ENCODE data around the gene CXXC1. TPM values are rescaled to one million over a fixed set of nuclear protein-coding genes. Genes with fewer than 3 reads are reported as not detected.
A peak's percentile ranks its signal among the peaks of the same experiment; 100 is the strongest.
"Not testable (repeated sequence)": the region's sequence is repeated elsewhere in the genome, so short reads cannot be mapped to it uniquely, and the experiment has no call there.

CXXC1 gene
- total RNA-seq, 1 donor = 46.9 TPM

DNA sequence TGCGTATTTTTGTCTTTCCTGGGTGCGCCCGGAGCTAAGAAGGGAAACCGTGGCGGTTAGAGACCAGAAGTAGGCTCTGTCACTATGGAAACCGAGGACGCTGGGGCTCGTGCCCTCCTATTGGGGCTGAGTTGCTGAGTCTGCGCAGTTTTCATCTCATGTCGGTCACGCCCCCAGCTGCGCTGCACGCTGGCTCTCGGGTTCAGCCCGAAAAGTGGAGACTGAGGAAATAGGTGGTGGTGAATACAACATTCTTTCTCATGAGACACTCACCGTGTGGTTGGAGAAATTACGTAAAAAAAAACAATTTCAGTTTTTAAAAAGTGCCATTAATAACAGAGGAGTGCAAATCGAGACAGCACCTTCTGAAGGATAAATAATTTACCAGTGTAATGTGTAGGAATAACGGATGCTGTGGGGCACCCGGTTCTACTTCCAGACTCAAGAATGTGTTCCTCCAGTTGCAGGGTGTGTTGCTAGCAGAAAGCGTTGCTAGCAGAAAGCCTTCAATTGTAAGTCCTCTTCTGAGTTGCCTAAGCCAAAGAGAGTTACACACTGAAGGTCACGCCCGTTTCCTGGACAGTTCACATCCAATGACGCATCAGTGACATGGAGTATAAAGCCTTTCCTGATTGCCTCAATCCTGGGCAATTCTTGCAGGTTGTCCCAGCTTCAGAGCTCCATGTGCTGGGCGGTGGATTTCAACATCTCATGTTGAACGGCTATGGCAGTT is 20.4 kb upstream of the CXXC1 start:
- Histone ChIP-seq H3K9me3 (ENCODE audit: low read depth, low read length) (peaks cover 5% of the 10 kb centered on the region), H3K4me1 (ENCODE audit: insufficient read depth, low read length) (peaks cover 35% of the 10 kb centered on the region), H3K4me3 (ENCODE audit: low read length) (peak overlapping the region; percentile 33), H3K27me3 (ENCODE audit: insufficient read depth, low read length) (peaks cover 9% of the 10 kb centered on the region)

DNA sequence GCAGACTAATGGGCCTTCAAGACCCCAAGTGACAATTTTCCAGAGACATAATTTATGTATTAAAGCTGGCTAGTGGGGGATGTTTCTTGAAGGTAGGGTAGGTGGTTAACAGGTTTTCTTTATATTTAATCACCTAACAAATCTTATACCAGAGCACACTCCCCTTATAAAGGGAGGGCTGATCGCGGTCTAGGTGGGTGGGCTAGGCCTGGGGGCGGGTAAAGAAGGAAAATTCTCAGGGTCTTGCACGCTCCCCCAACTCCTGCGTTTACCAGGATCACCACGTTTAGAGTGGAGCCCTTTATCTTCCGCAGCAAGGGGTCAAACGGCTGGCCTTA is 19.9 kb upstream of the CXXC1 start:
- H3K4me1 ChIP-seq (ENCODE audit: insufficient read depth, low read length) = peaks cover 33% of the 10 kb centered on the region
- peak overlapping the region; percentile 33 for H3K4me3 ChIP-seq (ENCODE audit: low read length)
- peaks cover 5% of the 10 kb centered on the region for H3K9me3 ChIP-seq (ENCODE audit: low read depth, low read length)
- peaks cover 9% of the 10 kb centered on the region for H3K27me3 ChIP-seq (ENCODE audit: insufficient read depth, low read length)

DNA sequence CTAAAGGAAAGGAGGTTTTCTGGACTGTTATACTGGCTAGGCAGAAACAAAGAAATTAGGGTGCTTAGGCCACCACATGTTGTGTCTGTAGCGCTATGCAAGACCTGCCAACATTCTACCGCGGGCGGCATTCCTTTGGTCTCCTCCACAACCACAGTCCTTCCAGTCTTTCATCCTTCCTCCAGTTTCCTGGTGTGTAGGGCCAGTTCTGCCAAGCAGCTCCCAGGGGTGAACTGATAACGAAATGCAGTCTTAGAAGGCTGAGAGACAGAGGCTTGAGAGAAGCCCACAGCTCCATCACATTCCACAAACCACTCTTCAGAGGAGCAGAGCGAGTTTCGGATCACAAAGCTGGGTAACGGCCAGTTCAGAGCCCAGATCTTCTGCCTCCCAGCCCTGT is 19.5 kb upstream of the CXXC1 start:
- Histone ChIP-seq H3K27me3 (ENCODE audit: insufficient read depth, low read length) (peaks cover 9% of the 10 kb centered on the region), H3K4me3 (ENCODE audit: low read length) (no peak overlapping the region), H3K9me3 (ENCODE audit: low read depth, low read length) (peaks cover 5% of the 10 kb centered on the region), H3K4me1 (ENCODE audit: insufficient read depth, low read length) (peaks cover 29% of the 10 kb centered on the region)

DNA sequence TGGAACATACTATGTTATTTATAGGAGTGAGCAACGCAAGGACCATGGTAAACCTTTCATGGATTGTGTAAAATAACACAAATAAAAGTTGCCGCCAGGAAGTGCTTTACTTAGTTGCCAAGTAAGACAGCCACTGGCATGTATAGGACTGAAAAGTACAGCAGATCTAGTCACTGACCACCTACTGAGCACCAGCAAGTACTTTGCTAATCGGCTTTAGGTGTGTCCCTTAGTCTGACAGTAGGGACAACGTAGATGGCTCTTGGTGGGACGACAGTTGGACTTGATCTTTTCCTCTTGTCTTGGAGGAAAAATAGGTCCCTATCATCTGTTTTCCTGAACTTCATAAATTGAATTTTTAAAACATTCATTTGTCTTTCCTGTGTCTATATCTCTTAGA is 13.6 kb upstream of the CXXC1 start:
- Histone ChIP-seq H3K9me3 (ENCODE audit: low read depth, low read length) (peaks cover 5% of the 10 kb centered on the region), H3K4me3 (ENCODE audit: low read length) (no peak overlapping the region), H3K4me1 (ENCODE audit: insufficient read depth, low read length) (peaks cover 14% of the 10 kb centered on the region), H3K27me3 (ENCODE audit: insufficient read depth, low read length) (peaks cover 32% of the 10 kb centered on the region)

DNA sequence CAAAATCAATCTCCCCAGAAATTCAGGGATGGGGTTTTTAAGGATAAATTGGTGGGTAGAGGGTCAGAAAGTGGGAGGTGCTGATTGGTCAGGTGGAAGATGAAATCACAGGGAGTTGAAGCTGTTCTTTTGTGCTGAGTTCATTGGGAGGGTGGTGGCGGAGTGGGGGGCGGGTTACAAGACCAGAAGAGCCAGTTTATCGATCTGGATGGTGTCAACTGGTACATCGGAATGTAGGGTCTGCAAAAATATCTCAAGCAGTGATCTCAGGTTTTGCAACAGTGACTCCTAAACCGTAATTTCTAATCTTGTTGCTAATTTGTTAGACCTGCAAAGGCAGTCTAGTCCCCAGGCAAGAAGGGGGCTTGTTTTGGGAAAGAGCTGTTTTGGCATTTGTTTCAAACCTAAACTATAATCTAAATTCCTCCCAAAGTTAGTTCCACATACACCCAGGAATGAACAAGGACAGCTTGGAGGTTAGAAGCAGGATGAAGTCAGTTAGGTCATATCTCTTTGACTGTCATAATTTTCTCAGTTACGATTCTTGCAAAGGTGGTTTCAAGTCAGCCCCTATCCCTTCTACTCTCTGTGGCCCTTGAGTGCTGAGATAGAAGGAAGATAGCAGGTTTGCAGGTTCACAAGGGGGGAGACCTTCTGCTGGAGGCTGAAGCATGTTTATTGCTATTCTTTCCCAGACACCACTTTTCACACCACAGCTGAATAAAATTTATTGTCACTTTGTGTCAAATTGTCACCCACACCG is 12.3 kb upstream of the CXXC1 start:
- H3K4me3 ChIP-seq (ENCODE audit: low read length) = no peak overlapping the region
- no peaks in the 10 kb centered on the region for H3K9me3 ChIP-seq (ENCODE audit: low read depth, low read length)
- H3K27me3 ChIP-seq (ENCODE audit: insufficient read depth, low read length) = peaks cover 27% of the 10 kb centered on the region
- H3K4me1 ChIP-seq (ENCODE audit: insufficient read depth, low read length) = peaks cover 14% of the 10 kb centered on the region

DNA sequence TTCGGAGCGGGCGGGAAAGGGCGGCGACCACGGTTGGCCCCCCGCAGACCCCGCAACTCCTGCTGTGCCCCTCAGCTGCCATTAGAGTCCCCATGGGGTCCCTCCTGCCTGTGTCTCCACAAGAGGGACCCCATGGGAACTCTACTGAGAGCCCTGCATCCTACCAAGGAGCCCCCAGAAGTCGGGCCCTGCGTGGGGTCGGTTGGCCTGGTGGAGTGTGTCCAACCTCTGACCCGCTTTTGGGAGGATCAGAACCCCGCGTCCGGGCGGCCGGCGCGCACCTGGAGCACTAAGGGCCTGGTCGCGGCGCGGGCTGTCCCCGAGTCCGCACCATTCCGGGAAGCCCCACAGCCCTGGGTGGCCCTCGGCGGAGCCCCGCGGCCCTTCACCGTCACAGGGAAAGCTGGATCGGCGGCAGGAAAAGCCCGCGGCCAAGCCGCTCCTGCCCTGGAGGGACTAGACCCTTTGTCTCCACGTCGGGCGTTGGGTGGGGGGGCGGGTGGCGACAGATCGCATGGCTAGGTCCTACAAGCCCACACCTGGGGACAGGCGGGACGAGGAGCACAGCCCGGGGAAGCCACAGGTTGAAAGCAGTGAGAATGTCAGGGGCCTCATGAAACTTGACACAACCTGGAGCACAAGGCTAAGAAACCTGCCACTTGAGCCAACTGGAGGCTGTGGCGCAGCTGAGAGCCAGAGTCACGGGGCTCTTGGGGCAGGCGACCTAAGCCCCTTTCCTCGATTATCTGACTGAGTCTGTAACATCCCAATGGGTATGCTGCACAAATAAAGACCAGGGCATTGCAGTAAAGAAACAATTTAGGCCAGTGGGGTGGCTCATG is 11.2 kb upstream of the CXXC1 start:
- peaks cover 23% of the 10 kb centered on the region for H3K27me3 ChIP-seq (ENCODE audit: insufficient read depth, low read length)
- H3K9me3 ChIP-seq (ENCODE audit: low read depth, low read length) = no peaks in the 10 kb centered on the region
- H3K4me1 ChIP-seq (ENCODE audit: insufficient read depth, low read length) = peaks cover 14% of the 10 kb centered on the region
- no peak overlapping the region for H3K4me3 ChIP-seq (ENCODE audit: low read length)

DNA sequence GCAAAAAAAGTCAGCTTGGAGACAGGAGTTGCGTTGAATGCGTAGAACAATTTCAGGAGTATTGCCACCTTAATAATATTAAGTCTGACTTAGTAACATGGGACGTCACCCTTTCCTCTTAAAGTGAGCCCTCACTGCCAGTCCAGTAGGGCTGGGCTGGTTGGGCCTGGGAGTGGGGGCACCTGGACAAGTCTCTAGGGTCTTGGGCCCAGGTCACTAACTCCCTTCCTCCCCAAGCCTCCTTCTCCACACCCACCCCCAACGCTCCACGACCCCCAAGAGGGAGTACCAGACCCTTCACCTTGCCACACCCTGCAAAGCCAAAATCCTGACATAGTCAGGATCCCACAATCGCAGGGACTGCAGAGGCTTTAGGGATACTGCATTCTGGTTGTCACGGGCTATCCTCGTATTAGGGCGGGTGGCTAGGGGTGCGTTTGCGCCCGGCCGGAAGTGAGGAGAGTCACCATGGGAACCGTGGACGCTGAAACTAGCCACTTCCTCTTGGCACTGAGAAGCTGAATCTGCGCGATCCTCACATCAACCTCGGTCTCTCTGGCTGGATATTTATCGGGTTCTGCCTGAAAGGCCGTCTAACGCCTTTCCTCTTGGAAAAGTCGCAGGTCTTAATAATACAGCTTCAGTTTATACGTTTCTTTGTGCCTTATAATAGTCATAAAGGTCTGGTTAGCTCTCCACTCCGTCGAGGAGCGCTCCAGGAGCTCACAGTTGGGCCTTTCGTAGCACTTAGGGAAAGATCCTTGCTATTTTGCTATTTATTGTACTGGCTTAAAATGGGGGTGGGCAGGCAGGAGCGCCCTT is 10.3 kb upstream of the CXXC1 start:
- Histone ChIP-seq H3K27me3 (ENCODE audit: insufficient read depth, low read length) (peaks cover 23% of the 10 kb centered on the region), H3K4me3 (ENCODE audit: low read length) (peak overlapping the region; percentile 5), H3K9me3 (ENCODE audit: low read depth, low read length) (no peaks in the 10 kb centered on the region), H3K4me1 (ENCODE audit: insufficient read depth, low read length) (peaks cover 14% of the 10 kb centered on the region)

DNA sequence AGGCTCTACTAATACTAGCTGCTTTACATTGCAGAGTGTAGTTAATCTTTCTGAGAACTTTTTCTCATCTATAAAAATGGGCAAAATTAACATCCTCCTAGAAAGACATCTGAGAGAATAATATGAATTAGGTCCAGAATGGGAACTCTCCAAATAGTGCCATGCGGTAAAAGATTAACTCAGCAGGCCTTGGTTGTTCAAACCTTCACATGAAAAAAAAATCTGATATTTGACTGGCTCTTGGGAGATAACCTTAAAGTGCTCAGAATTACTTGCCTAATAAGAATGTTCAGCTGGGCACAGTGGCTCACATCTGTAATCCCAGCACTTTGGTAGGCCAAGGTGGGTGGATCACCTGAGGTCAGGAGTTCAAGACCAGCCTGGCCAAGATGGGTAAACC is 5.5 kb upstream of the CXXC1 start:
- Histone ChIP-seq H3K4me1 (ENCODE audit: insufficient read depth, low read length) (peaks cover 15% of the 10 kb centered on the region), H3K27me3 (ENCODE audit: insufficient read depth, low read length) (no peaks in the 10 kb centered on the region), H3K4me3 (ENCODE audit: low read length) (no peak overlapping the region), H3K9me3 (ENCODE audit: low read depth, low read length) (no peaks in the 10 kb centered on the region)

DNA sequence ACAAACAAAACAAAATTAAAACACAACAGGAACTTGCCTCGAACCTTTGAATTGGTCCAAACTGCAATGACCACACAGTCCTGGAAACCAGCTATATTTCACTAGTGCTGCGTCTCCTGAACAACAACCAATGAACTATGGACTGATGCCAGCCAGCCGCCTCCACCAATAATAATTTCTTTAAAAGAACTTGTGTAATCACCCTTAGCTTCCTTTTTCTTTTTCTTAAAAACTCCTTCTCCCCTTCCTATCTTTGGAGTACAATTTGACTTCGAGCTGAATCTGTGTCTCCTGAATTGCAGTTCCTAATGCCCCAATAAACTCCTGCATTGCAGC is 1.6 kb upstream of the CXXC1 start:
- no peak overlapping the region for H3K4me3 ChIP-seq (ENCODE audit: low read length)
- peaks cover 21% of the 10 kb centered on the region for H3K4me1 ChIP-seq (ENCODE audit: insufficient read depth, low read length)
- no peaks in the 10 kb centered on the region for H3K27me3 ChIP-seq (ENCODE audit: insufficient read depth, low read length)
- H3K9me3 ChIP-seq (ENCODE audit: low read depth, low read length) = no peaks in the 10 kb centered on the region

DNA sequence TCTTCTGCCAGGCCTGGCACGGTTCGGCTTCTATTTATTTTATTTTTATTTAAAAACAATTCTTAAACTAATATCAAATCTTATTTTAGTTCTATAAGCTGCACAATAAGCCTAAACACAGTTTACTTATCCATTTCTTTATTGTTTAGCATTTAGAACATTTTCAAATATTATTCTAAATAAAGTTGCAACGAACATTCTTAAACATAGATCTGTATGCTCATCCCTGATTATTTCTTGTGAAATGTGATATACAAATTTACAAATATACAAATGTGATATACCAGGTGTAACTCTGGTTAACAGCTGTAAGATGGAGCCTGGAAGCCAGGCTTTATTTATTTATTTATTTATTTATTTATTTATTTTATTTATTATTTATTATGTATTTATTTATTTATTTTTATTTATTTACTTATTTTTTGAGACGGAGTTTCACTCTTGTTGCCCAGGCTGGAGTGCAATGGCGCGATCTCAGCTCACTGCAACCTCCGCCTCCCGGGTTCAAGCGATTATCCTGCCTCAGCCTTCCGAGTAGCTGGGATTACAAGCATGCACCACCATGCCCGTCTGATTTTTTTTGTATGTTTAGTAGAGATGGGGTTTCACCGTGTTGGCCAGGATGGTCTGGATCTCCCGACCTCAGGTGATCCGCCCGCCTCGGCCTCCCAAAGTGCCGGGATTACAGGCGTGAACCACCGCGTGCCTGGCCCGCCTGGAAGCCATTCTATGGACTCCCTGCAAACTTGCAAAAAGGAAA is 1.0 kb upstream of the CXXC1 start:
- not testable (repeated sequence) for H3K9me3 ChIP-seq (ENCODE audit: low read depth, low read length); H3K27me3 ChIP-seq (ENCODE audit: insufficient read depth, low read length)
- Histone ChIP-seq H3K4me3 (ENCODE audit: low read length) (peak overlapping the region; percentile 95), H3K4me1 (ENCODE audit: insufficient read depth, low read length) (peaks cover 21% of the 10 kb centered on the region)

DNA sequence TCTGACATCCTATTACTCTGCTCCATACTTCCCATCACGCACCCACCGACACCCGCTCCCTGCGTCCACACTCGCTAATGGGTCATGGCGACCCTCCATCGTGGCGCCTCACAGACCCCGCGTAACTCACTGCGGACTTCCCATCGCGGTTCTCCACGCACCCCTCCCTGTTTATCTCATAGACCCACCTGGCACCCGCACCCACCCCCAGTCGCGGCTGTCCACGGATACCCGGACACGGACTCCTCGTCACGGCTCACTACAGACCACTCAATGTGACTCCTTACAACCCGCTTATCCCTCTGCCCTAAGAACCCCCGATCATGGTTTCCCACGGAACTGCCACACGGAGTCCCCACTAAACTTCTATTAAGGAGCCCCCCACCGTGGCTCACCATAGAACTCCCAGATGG is 458 bp downstream of the CXXC1 start:
- Histone ChIP-seq H3K9me3 (ENCODE audit: low read depth, low read length) (no peaks in the 10 kb centered on the region), H3K27me3 (ENCODE audit: insufficient read depth, low read length) (no peaks in the 10 kb centered on the region), H3K4me3 (ENCODE audit: low read length) (peak overlapping the region; percentile 95), H3K4me1 (ENCODE audit: insufficient read depth, low read length) (peaks cover 24% of the 10 kb centered on the region)

DNA sequence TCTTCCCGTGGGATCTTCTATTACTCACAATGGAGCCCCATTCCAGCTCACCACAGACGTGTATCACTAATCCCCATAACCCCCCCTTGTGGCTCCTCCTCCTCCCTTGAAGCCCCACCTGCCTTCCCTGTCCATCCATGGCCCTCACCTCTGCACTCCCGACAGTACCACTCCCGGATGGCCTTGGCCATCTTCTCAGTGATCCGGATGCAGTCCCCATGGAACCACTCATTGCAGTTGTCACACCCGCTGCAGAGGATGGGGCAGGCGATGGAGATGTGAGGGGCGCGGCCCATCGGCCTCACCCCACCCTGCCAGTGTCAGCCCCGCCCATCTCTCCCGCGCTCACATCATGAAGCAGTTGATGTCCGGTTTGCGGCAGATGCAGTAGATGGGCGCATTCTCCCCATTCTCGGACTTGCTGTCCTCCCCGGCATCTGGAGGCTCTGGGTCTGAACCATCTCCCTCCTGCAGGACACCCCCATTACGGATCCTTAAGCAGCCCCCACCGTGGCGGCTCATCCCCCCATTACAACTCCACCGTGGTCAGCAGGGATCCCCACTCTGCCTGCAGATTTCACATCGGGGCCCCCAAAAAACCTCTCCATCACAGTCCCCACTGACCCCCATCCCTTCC is 983 bp downstream of the CXXC1 start:
- Histone ChIP-seq H3K4me1 (ENCODE audit: insufficient read depth, low read length) (peaks cover 27% of the 10 kb centered on the region), H3K9me3 (ENCODE audit: low read depth, low read length) (no peaks in the 10 kb centered on the region), H3K27me3 (ENCODE audit: insufficient read depth, low read length) (no peaks in the 10 kb centered on the region), H3K4me3 (ENCODE audit: low read length) (peak overlapping the region; percentile 95)

DNA sequence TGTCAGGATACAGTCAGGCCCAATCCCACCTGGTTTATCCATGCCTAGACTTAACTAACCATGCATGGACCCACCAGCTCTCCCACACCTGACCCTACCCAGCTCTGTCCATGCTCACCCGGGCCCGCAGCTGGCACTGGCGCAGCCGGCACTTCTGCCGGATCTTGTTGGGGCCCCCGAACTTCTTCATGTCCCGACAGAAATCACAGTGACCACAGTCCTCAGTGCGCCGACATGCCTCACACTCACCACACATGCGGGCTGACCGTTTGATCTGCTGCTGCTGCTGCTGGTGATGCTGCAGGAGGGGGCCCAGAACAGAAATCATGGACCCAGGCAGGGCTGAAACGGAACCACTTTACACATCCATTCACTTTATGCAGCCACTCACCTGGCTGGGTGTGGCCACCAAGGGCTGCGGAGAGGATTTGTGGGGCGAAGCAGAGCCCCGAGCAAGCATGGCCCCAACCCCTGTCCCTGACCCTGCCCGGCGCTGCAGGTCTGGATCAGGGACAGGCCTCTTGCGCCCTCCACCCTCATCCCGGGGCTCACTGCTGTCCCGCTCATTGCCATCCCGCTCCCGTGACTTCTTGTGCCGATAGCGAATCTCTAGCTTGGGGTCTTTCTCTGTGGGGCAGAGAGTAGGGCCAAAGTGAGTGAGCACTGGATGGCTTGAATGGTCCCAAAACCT is 1.7 kb downstream of the CXXC1 start:
- Histone ChIP-seq H3K4me1 (ENCODE audit: insufficient read depth, low read length) (peaks cover 29% of the 10 kb centered on the region), H3K4me3 (ENCODE audit: low read length) (no peak overlapping the region), H3K9me3 (ENCODE audit: low read depth, low read length) (no peaks in the 10 kb centered on the region)

More for the DNA sequence above, 1.7 kb downstream of the CXXC1 start:
- H3K27me3 ChIP-seq (ENCODE audit: insufficient read depth, low read length) = no peaks in the 10 kb centered on the region
